ENCODE results near the gene TMEM132E.

Gene TMEM132E

GRCh38 chr17:34619687-34620217, 40.4 kb downstream of the TMEM132E start:
- Histone ChIP-seq H3K27ac (ENCODE audit: low read length) (no peak overlapping the region), H3K9me3 (ENCODE audit: control insufficient read depth, insufficient read depth, low read length) (no peaks in the 10 kb centered on the region), H3K4me3 (ENCODE audit: low read length) (no peak overlapping the region), H3K4me1 (ENCODE audit: control insufficient read depth, insufficient read depth, low read length) (peaks cover 14% of the 10 kb centered on the region), H3K36me3 (ENCODE audit: control insufficient read depth, insufficient read depth, low read length) (no peaks in the 10 kb centered on the region), H3K27me3 (ENCODE audit: control insufficient read depth, insufficient read depth, low read length) (no peaks in the 10 kb centered on the region; the same call in 1 of the 2 replicates)
- no CpG with 5 or more reads among the region's 3 CpGs for WGBS (ENCODE audit: insufficient coverage, insufficient read length)
- DNase-seq (ENCODE audit: low read depth, low spot score): no peak

- H3K27ac ChIP-seq (ENCODE audit: low read length): no peak overlapping the region
- H3K36me3 ChIP-seq (ENCODE audit: control insufficient read depth, insufficient read depth, low read length): no peaks in the 10 kb centered on the region
- no peaks in the 10 kb centered on the region; the same call in 1 of the 2 replicates for H3K27me3 ChIP-seq (ENCODE audit: control insufficient read depth, insufficient read depth, low read length)
- peaks cover 12% of the 10 kb centered on the region for H3K4me1 ChIP-seq (ENCODE audit: control insufficient read depth, insufficient read depth, low read length)
- H3K4me3 ChIP-seq (ENCODE audit: low read length): no peak overlapping the region
- no peaks in the 10 kb centered on the region for H3K9me3 ChIP-seq (ENCODE audit: control insufficient read depth, insufficient read depth, low read length)
- no CpG with 5 or more reads among the region's 5 CpGs for WGBS (ENCODE audit: insufficient coverage, insufficient read length)
- DNase-seq (ENCODE audit: low read depth, low spot score): no peak
These were observed 41.1 kb downstream of the TMEM132E start for GRCh38 chr17:34620458-34620857.

- H3K4me3 ChIP-seq (ENCODE audit: low read length): no peak overlapping the region
- DNase-seq (ENCODE audit: low read depth, low spot score): no peak
- no peaks in the 10 kb centered on the region; the same call in 1 of the 2 replicates for H3K27me3 ChIP-seq (ENCODE audit: control insufficient read depth, insufficient read depth, low read length)
- no peaks in the 10 kb centered on the region for H3K36me3 ChIP-seq (ENCODE audit: control insufficient read depth, insufficient read depth, low read length)
- no peak overlapping the region for H3K27ac ChIP-seq (ENCODE audit: low read length)
- WGBS (ENCODE audit: insufficient coverage, insufficient read length): no CpG with 5 or more reads among the region's 10 CpGs
- no peaks in the 10 kb centered on the region for H3K9me3 ChIP-seq (ENCODE audit: control insufficient read depth, insufficient read depth, low read length)
- peaks cover 2% of the 10 kb centered on the region for H3K4me1 ChIP-seq (ENCODE audit: control insufficient read depth, insufficient read depth, low read length)
These were observed 43.7 kb downstream of the TMEM132E start for GRCh38 chr17:34622862-34623623.

GRCh38 chr17:34623856-34624766, 44.7 kb downstream of the TMEM132E start:
- H3K9me3 ChIP-seq (ENCODE audit: control insufficient read depth, insufficient read depth, low read length): no peaks in the 10 kb centered on the region
- no peak for DNase-seq (ENCODE audit: low read depth, low spot score)
- H3K27ac ChIP-seq (ENCODE audit: low read length): no peak overlapping the region
- no peaks in the 10 kb centered on the region; the same call in 1 of the 2 replicates for H3K27me3 ChIP-seq (ENCODE audit: control insufficient read depth, insufficient read depth, low read length)
- H3K36me3 ChIP-seq (ENCODE audit: control insufficient read depth, insufficient read depth, low read length): no peaks in the 10 kb centered on the region
- peaks cover 2% of the 10 kb centered on the region for H3K4me1 ChIP-seq (ENCODE audit: control insufficient read depth, insufficient read depth, low read length)
- H3K4me3 ChIP-seq (ENCODE audit: low read length): no peak overlapping the region
- no CpG with 5 or more reads among the region's 12 CpGs for WGBS (ENCODE audit: insufficient coverage, insufficient read length)

GRCh38 chr17:34624767-34625383, 45.5 kb downstream of the TMEM132E start:
- Histone ChIP-seq H3K4me3 (ENCODE audit: low read length) (no peak overlapping the region), H3K27ac (ENCODE audit: low read length) (no peak overlapping the region), H3K27me3 (ENCODE audit: control insufficient read depth, insufficient read depth, low read length) (no peaks in the 10 kb centered on the region; the same call in 1 of the 2 replicates), H3K9me3 (ENCODE audit: control insufficient read depth, insufficient read depth, low read length) (no peaks in the 10 kb centered on the region), H3K4me1 (ENCODE audit: control insufficient read depth, insufficient read depth, low read length) (peaks cover 2% of the 10 kb centered on the region), H3K36me3 (ENCODE audit: control insufficient read depth, insufficient read depth, low read length) (no peaks in the 10 kb centered on the region)
- no peak for DNase-seq (ENCODE audit: low read depth, low spot score)
- no CpG with 5 or more reads among the region's 7 CpGs for WGBS (ENCODE audit: insufficient coverage, insufficient read length)

GRCh38 chr17:34626121-34626681, 46.8 kb downstream of the TMEM132E start:
- peaks cover 2% of the 10 kb centered on the region for H3K4me1 ChIP-seq (ENCODE audit: control insufficient read depth, insufficient read depth, low read length)
- DNase-seq (ENCODE audit: low read depth, low spot score): no peak
- no peaks in the 10 kb centered on the region for H3K9me3 ChIP-seq (ENCODE audit: control insufficient read depth, insufficient read depth, low read length)
- WGBS (ENCODE audit: insufficient coverage, insufficient read length): no CpG with 5 or more reads among the region's 53 CpGs
- H3K27ac ChIP-seq (ENCODE audit: low read length): no peak overlapping the region
- no peaks in the 10 kb centered on the region for H3K36me3 ChIP-seq (ENCODE audit: control insufficient read depth, insufficient read depth, low read length)
- no peaks in the 10 kb centered on the region; the same call in 1 of the 2 replicates for H3K27me3 ChIP-seq (ENCODE audit: control insufficient read depth, insufficient read depth, low read length)
- no peak overlapping the region for H3K4me3 ChIP-seq (ENCODE audit: low read length)

- no peak for DNase-seq (ENCODE audit: low read depth, low spot score)
- H3K4me1 ChIP-seq (ENCODE audit: control insufficient read depth, insufficient read depth, low read length): no peaks in the 10 kb centered on the region; the same call in 1 of the 2 replicates
- no peaks in the 10 kb centered on the region; the same call in 1 of the 2 replicates for H3K27me3 ChIP-seq (ENCODE audit: control insufficient read depth, insufficient read depth, low read length)
- no peak overlapping the region for H3K4me3 ChIP-seq (ENCODE audit: low read length)
- WGBS (ENCODE audit: insufficient coverage, insufficient read length): no CpG with 5 or more reads among the region's 8 CpGs
- H3K36me3 ChIP-seq (ENCODE audit: control insufficient read depth, insufficient read depth, low read length): no peaks in the 10 kb centered on the region
- no peaks in the 10 kb centered on the region for H3K9me3 ChIP-seq (ENCODE audit: control insufficient read depth, insufficient read depth, low read length)
- no peak overlapping the region for H3K27ac ChIP-seq (ENCODE audit: low read length)
These were observed 49.5 kb downstream of the TMEM132E start for GRCh38 chr17:34628879-34629278.

GRCh38 chr17:34633351-34633750, 54.0 kb downstream of the TMEM132E start:
- H3K4me3 ChIP-seq (ENCODE audit: low read length): no peak overlapping the region
- H3K36me3 ChIP-seq (ENCODE audit: control insufficient read depth, insufficient read depth, low read length): no peaks in the 10 kb centered on the region; the same call in 1 of the 2 replicates
- no peaks in the 10 kb centered on the region; the same call in 1 of the 2 replicates for H3K27me3 ChIP-seq (ENCODE audit: control insufficient read depth, insufficient read depth, low read length)
- no CpG with 5 or more reads among the region's 4 CpGs for WGBS (ENCODE audit: insufficient coverage, insufficient read length)
- no peak overlapping the region for H3K27ac ChIP-seq (ENCODE audit: low read length)
- no peaks in the 10 kb centered on the region for H3K4me1 ChIP-seq (ENCODE audit: control insufficient read depth, insufficient read depth, low read length)
- no peaks in the 10 kb centered on the region for H3K9me3 ChIP-seq (ENCODE audit: control insufficient read depth, insufficient read depth, low read length)
- no peak for DNase-seq (ENCODE audit: low read depth, low spot score)

GRCh38 chr17:34633760-34634159, 54.4 kb downstream of the TMEM132E start:
- Histone ChIP-seq H3K9me3 (ENCODE audit: control insufficient read depth, insufficient read depth, low read length) (no peaks in the 10 kb centered on the region), H3K27me3 (ENCODE audit: control insufficient read depth, insufficient read depth, low read length) (no peaks in the 10 kb centered on the region; the same call in 1 of the 2 replicates), H3K27ac (ENCODE audit: low read length) (no peak overlapping the region), H3K4me1 (ENCODE audit: control insufficient read depth, insufficient read depth, low read length) (no peaks in the 10 kb centered on the region), H3K36me3 (ENCODE audit: control insufficient read depth, insufficient read depth, low read length) (no peaks in the 10 kb centered on the region; the same call in 1 of the 2 replicates), H3K4me3 (ENCODE audit: low read length) (no peak overlapping the region)
- DNase-seq (ENCODE audit: low read depth, low spot score): no peak
- WGBS (ENCODE audit: insufficient coverage, insufficient read length): no CpG with 5 or more reads among the region's 3 CpGs
